CD4-positive, alpha-beta T cell (primary cell): ENCODE results near the gene VWA5B2. TPM values are rescaled to one million over a fixed set of nuclear protein-coding genes. Genes with fewer than 3 reads are reported as not detected.
"Not testable (repeated sequence)": the region's sequence is repeated elsewhere in the genome, so short reads cannot be mapped to it uniquely, and the experiment has no call there.

ENCODE experiments used
- ATAC-seq: fragments of 200-7000 bp; cut with Tn5 transposase; one replicate; pipeline ENCODE4 v1.10.0; 2022; ENCODE audit warnings: mild to moderate bottlenecking; ENCODE audit not compliant: poor library complexity
- CTCF ChIA-PET: fragments of 350-600 bp; sonication (Branson Sonifier 250); formaldehyde crosslinking; loops from one replicate; lab custom pipeline; 2021; ENCODE audit warnings: antibody characterized with exemption, inconsistent platforms; lab: Charles Lee
- POLR2A ChIA-PET: fragments of 350-600 bp; sonication (Branson Sonifier 250); formaldehyde crosslinking; loops from one replicate; lab custom pipeline; 2021; ENCODE audit warnings: antibody characterized with exemption, inconsistent platforms; lab: Charles Lee
- DNase-seq, 14 experiments: peaks; one replicate each; pipeline ENCODE4 v3.0.0-alpha.2; 2013 to 2020; ENCODE audit warnings: mixed read lengths in 2 of 14
- H3K27ac ChIP-seq, 2 donors: one replicate each; pipeline versions ENCODE4 v1.5.1 to v1.7.0; 2013; ENCODE audit warnings: low read length in 2 of 2, low read depth in 1 of 2, mild to moderate bottlenecking in 1 of 2
- H3K27me3 ChIP-seq, 2 experiments: 1 replicate in 1 of 2; 2 replicates in 1 of 2; pipeline versions ENCODE4 v1.6.1 to v1.7.0; 2013; ENCODE audit warnings: low read length in 2 of 2, control low read depth in 1 of 2, mild to moderate bottlenecking in 1 of 2, moderate library complexity in 1 of 2; ENCODE audit not compliant: insufficient read depth in 2 of 2, control insufficient read depth in 1 of 2
- H3K36me3 ChIP-seq: one replicate; pipeline ENCODE4 v1.6.1; 2013; ENCODE audit warnings: low read length, control low read depth; ENCODE audit not compliant: insufficient read depth
- H3K4me1 ChIP-seq: one replicate; pipeline ENCODE4 v1.6.1; 2013; ENCODE audit warnings: low read length, control low read depth; ENCODE audit not compliant: insufficient read depth
- H3K4me3 ChIP-seq: one replicate; pipeline ENCODE4 v1.5.1; 2013; ENCODE audit warnings: mild to moderate bottlenecking, low read length, moderate library complexity
- H3K9me3 ChIP-seq, 2 experiments: 1 replicate in 1 of 2; 2 replicates in 1 of 2; pipeline versions ENCODE4 v1.6.1 to v1.7.0; 2013; ENCODE audit warnings: low read length in 2 of 2, mild to moderate bottlenecking in 2 of 2, control low read depth in 1 of 2, moderate library complexity in 1 of 2; ENCODE audit not compliant: control insufficient read depth in 1 of 2, insufficient read depth in 1 of 2
- H3K27ac Mint-ChIP-seq: one replicate; pipeline ENCODE4 v1.8.0; 2020; ENCODE audit warnings: mixed read lengths
- H3K27me3 Mint-ChIP-seq: one replicate; pipeline ENCODE4 v1.8.0; 2021; ENCODE audit warnings: mixed read lengths
- H3K36me3 Mint-ChIP-seq: one replicate; pipeline ENCODE4 v1.8.0; 2021; ENCODE audit warnings: low read depth, mixed read lengths
- H3K4me1 Mint-ChIP-seq: one replicate; pipeline ENCODE4 v1.8.0; 2021; ENCODE audit warnings: low read depth, mixed read lengths
- H3K4me3 Mint-ChIP-seq: one replicate; pipeline ENCODE4 v1.8.0; 2020; ENCODE audit warnings: mild to moderate bottlenecking, mixed read lengths
- H3K9me3 Mint-ChIP-seq: one replicate; pipeline ENCODE4 v1.8.0; 2020; ENCODE audit warnings: mixed read lengths
- CTCF ChIP-seq: fragments of 200-600 bp; IDR thresholded peaks from one replicate; pipeline ENCODE4 v1.8.0; 2022; ENCODE audit warnings: antibody characterized with exemption, mild to moderate bottlenecking
- intact Hi-C, 2 experiments: fragments of 100-400 bp; cut with DNase I in 1 of 2; cut with micrococcal nuclease in 1 of 2; formaldehyde crosslinking; loops; one replicate each; pipeline versions ENCODE4 v1.15.1 to v1.9.0; 2023 to 2025; cut with DNase I, micrococcal nuclease
- total RNA-seq, 174 experiments: library from RNA in 2 of 174; stranded (reverse) in 2 of 174; gene quantifications; one replicate each; pipeline ENCODE4 v1.2.3 and lab custom pipeline; 2021 to 2026

The VWA5B2 gene
- total RNA-seq, 2 experiments from 2014 or later, result not detected

DNA sequence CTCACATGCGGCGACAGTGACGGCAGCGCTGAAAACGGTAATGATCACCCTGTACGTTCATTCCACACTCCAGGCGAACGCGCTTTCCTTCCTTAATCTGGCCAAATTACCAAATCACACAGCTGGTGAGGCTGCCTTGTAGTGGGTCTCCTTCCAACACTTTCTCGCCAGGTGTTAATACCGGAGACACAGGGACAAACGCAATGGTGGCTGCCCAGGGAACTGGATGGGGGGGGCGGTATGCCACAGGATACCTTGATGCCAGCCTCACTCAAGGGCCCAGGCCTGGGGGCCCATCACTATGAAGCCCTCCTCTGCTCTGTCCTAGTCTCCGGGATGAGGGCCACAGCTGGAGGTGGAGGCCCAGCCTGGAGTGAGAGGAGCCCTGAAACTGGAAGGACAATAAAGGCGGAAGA, 33.4 kb downstream of the VWA5B2 start:
- no peak overlapping the region for H3K27ac ChIP-seq
- POLR2A ChIA-PET, result interaction anchor here (1.4 kb wide), 1 partner anchor 13 kb away, joined by 4 read pairs; the partner anchor contains the start of gene EEF1AKMT4

DNA sequence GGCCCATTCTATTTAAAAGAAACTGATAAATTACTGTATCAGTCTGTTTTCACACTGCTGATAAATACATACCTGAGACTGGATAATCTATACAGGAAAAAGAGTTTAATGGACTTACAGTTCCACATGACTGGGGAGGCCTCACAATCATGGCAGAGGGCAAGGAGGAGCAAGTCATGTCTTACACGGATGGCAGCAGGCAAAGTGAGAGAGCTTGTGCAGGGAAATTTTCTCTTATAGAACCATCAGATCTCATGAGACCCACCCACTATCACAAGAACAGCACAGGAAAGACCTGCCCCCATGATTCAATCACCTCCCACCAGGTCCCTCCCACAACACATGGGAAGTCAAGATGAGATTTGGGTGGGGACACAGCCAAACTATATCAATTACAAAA, 37.9 kb downstream of the VWA5B2 start:
- not testable (repeated sequence) for ATAC-seq

More for the DNA sequence above, 33.4 kb downstream of the VWA5B2 start:
- intact Hi-C loops, result loop anchor here in 1 of 2 experiments (5.0 kb wide), 1 partner anchor 35 kb away; the partner anchor contains the start of gene PSMD2
- no peaks in the 10 kb centered on the region for H3K36me3 Mint-ChIP-seq
- Histone ChIP-seq H3K9me3 (peaks cover 0 to 12% of the 10 kb centered on the region in 2 experiments), H3K4me1 (peaks cover 29% of the 10 kb centered on the region), H3K36me3 (no peaks in the 10 kb centered on the region), H3K4me3 (no peak overlapping the region), H3K27me3 (peaks cover 37% of the 10 kb centered on the region in 2 experiments)
- CTCF ChIA-PET, result interaction anchor here (1.8 kb wide), 1 partner anchor 35 kb away, joined by 4 read pairs; no protein-coding TSS in a partner anchor
- peak overlapping the region; percentile 43 for H3K4me3 Mint-ChIP-seq
- ATAC-seq, result no peak
- H3K9me3 Mint-ChIP-seq, result no peaks in the 10 kb centered on the region
- no peak for DNase-seq
- H3K4me1 Mint-ChIP-seq, result peaks cover 17% of the 10 kb centered on the region
- TF ChIP-seq CTCF, result no peak
- no peak overlapping the region for H3K27ac Mint-ChIP-seq
- H3K27me3 Mint-ChIP-seq, result peaks cover 63% of the 10 kb centered on the region

GRCh38 chr3:184272269-184272668, 42.9 kb downstream of the VWA5B2 start:
- CTCF ChIA-PET, result no interaction called here
- no peaks in the 10 kb centered on the region for H3K9me3 Mint-ChIP-seq
- intact Hi-C loops, result no loop called here
- Histone ChIP-seq H3K27me3 (peaks cover 29 to 37% of the 10 kb centered on the region in 2 experiments), H3K9me3 (peaks cover 0 to 7% of the 10 kb centered on the region in 2 experiments), H3K36me3 (no peaks in the 10 kb centered on the region), H3K4me1 (peaks cover 4% of the 10 kb centered on the region), H3K27ac (no peak overlapping the region), H3K4me3 (no peak overlapping the region)
- no peak overlapping the region for H3K4me3 Mint-ChIP-seq
- DNase-seq, result no peak
- H3K4me1 Mint-ChIP-seq, result peaks cover 5% of the 10 kb centered on the region
- H3K27me3 Mint-ChIP-seq, result peaks cover 57% of the 10 kb centered on the region
- no peak overlapping the region for H3K27ac Mint-ChIP-seq
- no peak for ATAC-seq
- H3K36me3 Mint-ChIP-seq, result no peaks in the 10 kb centered on the region
- TF ChIP-seq CTCF, result no peak
- POLR2A ChIA-PET, result no interaction called here

More for the DNA sequence above, 37.9 kb downstream of the VWA5B2 start:
- DNase-seq, H3K27ac ChIP-seq, H3K4me3 Mint-ChIP-seq, H3K36me3 Mint-ChIP-seq, H3K4me1 Mint-ChIP-seq, CTCF ChIA-PET, H3K9me3 ChIP-seq, H3K4me3 ChIP-seq, intact Hi-C loops, H3K27ac Mint-ChIP-seq, H3K9me3 Mint-ChIP-seq, H3K36me3 ChIP-seq, POLR2A ChIA-PET: not testable (repeated sequence)
- Histone ChIP-seq H3K4me1 (peaks cover 11% of the 10 kb centered on the region), H3K27me3 (peaks cover 31% of the 10 kb centered on the region in 2 experiments)
- H3K27me3 Mint-ChIP-seq, result peaks cover 54% of the 10 kb centered on the region

DNA sequence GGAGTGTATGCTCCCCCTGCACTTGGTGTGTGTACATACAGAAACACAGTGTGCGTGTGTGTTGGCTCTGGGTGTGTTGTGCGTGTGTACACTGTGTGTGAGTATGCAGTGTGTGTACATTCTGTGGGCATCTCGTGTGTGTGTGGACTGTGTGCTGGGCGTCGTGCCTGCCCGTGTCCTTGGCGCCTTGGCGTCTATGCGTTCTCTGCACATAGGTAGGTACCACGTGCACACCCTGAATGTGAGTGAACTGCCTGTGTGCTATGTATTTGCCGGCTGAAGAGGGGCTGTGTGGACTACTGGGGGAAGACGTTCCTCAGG, 46.0 kb downstream of the VWA5B2 start:
- no peaks in the 10 kb centered on the region for H3K36me3 ChIP-seq
- H3K9me3 ChIP-seq, result peaks cover 0 to 7% of the 10 kb centered on the region in 2 experiments
- CTCF ChIA-PET, result no interaction called here
- H3K4me1 Mint-ChIP-seq, result peaks cover 5% of the 10 kb centered on the region
- intact Hi-C loops, result no loop called here
- no peak for DNase-seq
- ATAC-seq, result no peak
- peaks cover 65% of the 10 kb centered on the region for H3K27me3 Mint-ChIP-seq
- H3K4me3 Mint-ChIP-seq, result no peak overlapping the region
- no peak overlapping the region for H3K27ac ChIP-seq
- no peaks in the 10 kb centered on the region for H3K9me3 Mint-ChIP-seq
- no peak for TF ChIP-seq CTCF
- peaks cover 30 to 34% of the 10 kb centered on the region in 2 experiments for H3K27me3 ChIP-seq
- H3K27ac Mint-ChIP-seq, result no peak overlapping the region
- H3K4me1 ChIP-seq, result peaks cover 4% of the 10 kb centered on the region
- no peak overlapping the region for H3K4me3 ChIP-seq
- POLR2A ChIA-PET, result no interaction called here
- no peaks in the 10 kb centered on the region for H3K36me3 Mint-ChIP-seq
